Skeletal muscle satellite cell (primary cell): ENCODE results near the gene ZNF311. TPM values are rescaled to one million over a fixed set of nuclear protein-coding genes. Genes with fewer than 3 reads are reported as not detected.

Experiments
- H3K27me3 ChIP-seq: 2 replicates; pipeline ENCODE4 v1.7.0; 2013; ENCODE audit warnings: low read length; ENCODE audit not compliant: control insufficient read depth, insufficient read depth
- H3K36me3 ChIP-seq: 2 replicates; pipeline ENCODE4 v1.7.0; 2013; ENCODE audit warnings: mild to moderate bottlenecking, control low read depth, low read length; ENCODE audit not compliant: insufficient read depth
- H3K4me1 ChIP-seq: 2 replicates; pipeline ENCODE4 v1.7.0; 2013; ENCODE audit warnings: low read length; ENCODE audit not compliant: control insufficient read depth, insufficient read depth
- H3K4me2 ChIP-seq: 2 replicates; pipeline ENCODE4 v1.7.0; 2013; ENCODE audit warnings: mild to moderate bottlenecking, low read length
- H3K4me3 ChIP-seq: 2 replicates; pipeline ENCODE4 v1.7.0; 2013; ENCODE audit warnings: low read length
- H3K9ac ChIP-seq: 2 replicates; pipeline ENCODE4 v1.7.0; 2013; ENCODE audit warnings: mild to moderate bottlenecking, low read depth, low read length, moderate library complexity
- H3K9me3 ChIP-seq: replicated peaks from 2 replicates; pipeline ENCODE4 v1.7.0; 2013; ENCODE audit warnings: mild to moderate bottlenecking, control low read depth, low read length
- total RNA-seq: library from RNA; depleted of rRNA; stranded (reverse); fragments of >200 nt; gene quantifications from 2 replicates; pipeline ENCODE4 v1.2.3, GENCODE V29; 2012; rRNA removed

The ZNF311 gene
- 0.76 and 0.87 TPM in 2 replicates for total RNA-seq

- no peaks in the 10 kb centered on the region for H3K9me3 ChIP-seq
- peak within 1 kb of the TSS; percentile 82 for H3K4me2 ChIP-seq
- H3K4me3 ChIP-seq, result peak within 1 kb of the TSS; percentile 82
- peaks cover 2% of the 10 kb centered on the region for H3K27me3 ChIP-seq
- H3K4me1 ChIP-seq, result no peaks in the 10 kb centered on the region
- H3K36me3 ChIP-seq, result no peaks in the 10 kb centered on the region
- H3K9ac ChIP-seq, result peak within 1 kb of the TSS; percentile 74
Measured at GRCh38 chr6:29005183-29005885, at the start of gene ZNF311. Gene ZNF311 (minus strand): TSS chr6:29005315. CDS start chr6:29003954, 1,361 bp downstream.

- H3K9ac ChIP-seq, result no peak overlapping the region
- H3K4me1 ChIP-seq, result no peaks in the 10 kb centered on the region
- no peaks in the 10 kb centered on the region for H3K9me3 ChIP-seq
- no peaks in the 10 kb centered on the region for H3K27me3 ChIP-seq
- H3K4me3 ChIP-seq, result no peak overlapping the region
- no peaks in the 10 kb centered on the region for H3K36me3 ChIP-seq
- H3K4me2 ChIP-seq, result no peak overlapping the region
Measured at GRCh38 chr6:29051680-29052079, 46.6 kb upstream of the ZNF311 start.

- Histone ChIP-seq H3K4me1 (no peaks in the 10 kb centered on the region), H3K27me3 (no peaks in the 10 kb centered on the region), H3K4me3 (no peak within 1 kb of the TSS), H3K9ac (no peak within 1 kb of the TSS), H3K4me2 (no peak within 1 kb of the TSS), H3K9me3 (no peaks in the 10 kb centered on the region), H3K36me3 (no peaks in the 10 kb centered on the region)
Measured at GRCh38 chr6:29045075-29045474, 40.0 kb upstream of the ZNF311 start, which contains the start of gene OR2W1. Gene OR2W1 (minus strand): TSS chr6:29045175. CDS start chr6:29045175, 0 bp downstream.

GRCh38 chr6:29035951-29036350 is 30.8 kb upstream of the ZNF311 start:
- no peak overlapping the region for H3K4me2 ChIP-seq
- no peak overlapping the region for H3K9ac ChIP-seq
- no peaks in the 10 kb centered on the region for H3K4me1 ChIP-seq
- H3K36me3 ChIP-seq, result no peaks in the 10 kb centered on the region
- no peaks in the 10 kb centered on the region for H3K27me3 ChIP-seq
- H3K9me3 ChIP-seq, result no peaks in the 10 kb centered on the region
- H3K4me3 ChIP-seq, result no peak overlapping the region

DNA sequence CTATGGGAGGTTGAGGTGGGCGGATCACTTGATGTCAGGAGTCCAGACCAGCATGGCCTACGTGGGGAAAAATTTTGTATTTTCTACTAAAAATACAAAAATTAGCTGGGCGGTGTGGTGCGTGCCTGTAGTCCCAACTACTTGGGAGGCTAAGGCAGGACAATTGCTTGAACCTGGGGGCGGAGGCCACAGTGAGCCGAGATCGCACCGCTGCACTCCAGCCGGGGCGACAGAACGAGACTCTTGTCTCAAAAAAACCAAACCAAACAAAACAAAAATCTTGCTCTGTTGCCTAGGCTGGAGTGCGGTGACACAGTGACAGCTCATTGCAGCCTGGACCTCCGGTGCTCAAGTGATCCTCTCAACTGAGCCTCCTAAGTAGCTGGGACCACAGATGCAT is 23.7 kb upstream of the ZNF311 start:
- Histone ChIP-seq H3K9ac (no peak overlapping the region), H3K36me3 (no peaks in the 10 kb centered on the region), H3K4me2 (no peak overlapping the region), H3K4me3 (no peak overlapping the region), H3K9me3 (no peaks in the 10 kb centered on the region), H3K27me3 (no peaks in the 10 kb centered on the region), H3K4me1 (no peaks in the 10 kb centered on the region)

GRCh38 chr6:29025927-29026585 is 20.9 kb upstream of the ZNF311 start:
- Histone ChIP-seq H3K36me3 (no peaks in the 10 kb centered on the region), H3K4me2 (no peak overlapping the region), H3K9ac (no peak overlapping the region), H3K9me3 (no peaks in the 10 kb centered on the region), H3K4me1 (no peaks in the 10 kb centered on the region), H3K4me3 (no peak overlapping the region), H3K27me3 (peaks cover 7% of the 10 kb centered on the region)

- no peak overlapping the region for H3K9ac ChIP-seq
- no peak overlapping the region for H3K4me3 ChIP-seq
- H3K27me3 ChIP-seq, result peaks cover 16% of the 10 kb centered on the region
- no peak overlapping the region for H3K4me2 ChIP-seq
- no peaks in the 10 kb centered on the region for H3K36me3 ChIP-seq
- no peaks in the 10 kb centered on the region for H3K4me1 ChIP-seq
- H3K9me3 ChIP-seq, result no peaks in the 10 kb centered on the region
Measured at GRCh38 chr6:29021434-29021833, 16.3 kb upstream of the ZNF311 start.

DNA sequence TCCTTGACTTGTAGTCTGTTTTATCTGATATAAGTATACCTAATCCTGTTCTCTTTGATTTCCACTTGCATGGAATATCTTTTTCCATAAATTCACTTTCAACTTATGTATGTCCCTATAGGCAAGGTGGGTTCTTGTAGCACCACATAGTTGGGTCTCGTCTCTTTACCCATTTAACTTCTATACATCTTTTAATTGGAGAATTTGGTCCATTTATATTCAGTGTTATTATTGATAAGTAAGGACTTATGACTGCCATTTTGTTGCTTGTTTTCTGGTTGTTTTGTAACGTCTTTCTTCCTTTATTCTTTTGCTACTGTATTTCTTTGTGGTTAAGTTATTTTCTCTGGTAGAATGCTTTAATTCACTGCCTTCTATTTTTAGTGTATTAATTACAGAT is 14.5 kb upstream of the ZNF311 start:
- H3K27me3 ChIP-seq, result peaks cover 16% of the 10 kb centered on the region
- no peak overlapping the region for H3K4me2 ChIP-seq
- H3K9me3 ChIP-seq, result no peaks in the 10 kb centered on the region
- H3K9ac ChIP-seq, result no peak overlapping the region
- no peak overlapping the region for H3K4me3 ChIP-seq
- no peaks in the 10 kb centered on the region for H3K4me1 ChIP-seq
- no peaks in the 10 kb centered on the region for H3K36me3 ChIP-seq

GRCh38 chr6:29017428-29017802 is 12.3 kb upstream of the ZNF311 start:
- no peaks in the 10 kb centered on the region for H3K9me3 ChIP-seq
- H3K9ac ChIP-seq, result no peak overlapping the region
- no peaks in the 10 kb centered on the region for H3K4me1 ChIP-seq
- peak overlapping the region; percentile 100 for H3K4me2 ChIP-seq
- no peaks in the 10 kb centered on the region for H3K36me3 ChIP-seq
- H3K27me3 ChIP-seq, result peaks cover 29% of the 10 kb centered on the region
- H3K4me3 ChIP-seq, result no peak overlapping the region

GRCh38 chr6:29016559-29017427 is 11.7 kb upstream of the ZNF311 start:
- Histone ChIP-seq H3K9ac (peak overlapping the region; percentile 63), H3K4me1 (no peaks in the 10 kb centered on the region), H3K4me3 (peak overlapping the region; percentile 79), H3K4me2 (peak overlapping the region; percentile 100), H3K36me3 (no peaks in the 10 kb centered on the region), H3K27me3 (peaks cover 28% of the 10 kb centered on the region), H3K9me3 (no peaks in the 10 kb centered on the region)
